Brain microvascular endothelial cell (primary cell): ENCODE results near the gene WDR86.

Experiments used
- DNase-seq: peaks from one replicate; pipeline ENCODE4 v3.0.0-alpha.2; 2020
- H3K27ac ChIP-seq: fragments of 250-450 bp; sonication (Bioruptor Pico); 2 replicates; pipeline ENCODE4 v1.5.1; 2020; ENCODE audit warnings: mild to moderate bottlenecking, moderate library complexity
- H3K27me3 ChIP-seq: fragments of 250-450 bp; sonication (Bioruptor Pico); replicated peaks from 2 replicates; pipeline ENCODE4 v1.5.1; 2020; ENCODE audit warnings: mild to moderate bottlenecking
- H3K36me3 ChIP-seq: fragments of 250-450 bp; sonication (Bioruptor Pico); replicated peaks from 2 replicates; pipeline ENCODE4 v1.5.1; 2020; ENCODE audit warnings: mild to moderate bottlenecking
- H3K4me3 ChIP-seq: 2 replicates; pipeline ENCODE4 v1.5.1; 2011; ENCODE audit warnings: low read depth, mild to moderate bottlenecking, control low read depth, low read length, moderate library complexity
- in situ Hi-C: cut with HindIII; loops from 2 replicates; pipeline ENCODE4 v1.10.0; 2017; ENCODE audit warnings: low sequenced_read_pairs, low pct_ligation_motif_present
- TF ChIP-seq, protein P1 (sequence below): IDR thresholded peaks from 2 replicates; pipeline ENCODE4 v1.5.1; 2011; ENCODE audit warnings: low read depth, mild to moderate bottlenecking, moderate library complexity, low read length, control low read depth, inconsistent platforms; ENCODE audit errors: missing control alignments

Gene WDR86

DNA sequence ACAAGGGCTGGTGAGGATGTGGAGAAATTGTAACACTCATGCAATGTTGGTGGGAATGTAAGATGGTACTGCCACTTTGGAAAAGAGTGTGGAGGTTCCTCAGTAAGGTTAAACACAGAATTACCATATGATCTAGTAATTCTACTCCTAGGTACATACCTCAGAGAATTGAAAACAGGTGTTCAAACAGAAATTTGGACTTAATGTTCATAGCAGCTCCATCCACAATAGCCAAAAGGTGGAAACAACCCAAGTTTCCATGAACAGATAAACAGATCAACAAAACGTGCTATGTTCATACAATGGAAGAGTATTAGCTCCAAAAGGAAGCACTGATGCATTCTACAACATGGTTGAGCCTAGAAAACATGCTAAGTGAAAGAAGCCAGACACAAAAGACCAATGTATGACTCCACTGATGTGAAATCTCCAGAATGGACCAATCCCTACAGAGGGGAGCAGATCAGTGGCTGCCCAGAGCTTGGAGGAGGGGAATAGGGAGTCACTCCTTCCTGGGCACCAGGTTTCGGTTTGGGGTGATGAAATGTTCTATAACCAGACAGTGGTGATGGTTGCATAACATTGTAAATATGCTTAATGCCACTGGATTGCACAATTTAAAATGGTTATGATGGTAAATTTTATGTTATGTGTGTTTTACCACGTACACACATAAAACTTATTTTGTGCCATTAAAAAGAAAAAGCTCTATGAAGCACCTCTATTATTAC is 5.7 kb upstream of the WDR86 start:
- Histone ChIP-seq H3K27me3 (peaks cover 31% of the 10 kb centered on the region), H3K36me3 (no peaks in the 10 kb centered on the region), H3K27ac (no peak overlapping the region), H3K4me3 (no peak overlapping the region)
- in situ Hi-C loops, result no loop called here
- no peak for DNase-seq
- TF ChIP-seq, protein P1, sequence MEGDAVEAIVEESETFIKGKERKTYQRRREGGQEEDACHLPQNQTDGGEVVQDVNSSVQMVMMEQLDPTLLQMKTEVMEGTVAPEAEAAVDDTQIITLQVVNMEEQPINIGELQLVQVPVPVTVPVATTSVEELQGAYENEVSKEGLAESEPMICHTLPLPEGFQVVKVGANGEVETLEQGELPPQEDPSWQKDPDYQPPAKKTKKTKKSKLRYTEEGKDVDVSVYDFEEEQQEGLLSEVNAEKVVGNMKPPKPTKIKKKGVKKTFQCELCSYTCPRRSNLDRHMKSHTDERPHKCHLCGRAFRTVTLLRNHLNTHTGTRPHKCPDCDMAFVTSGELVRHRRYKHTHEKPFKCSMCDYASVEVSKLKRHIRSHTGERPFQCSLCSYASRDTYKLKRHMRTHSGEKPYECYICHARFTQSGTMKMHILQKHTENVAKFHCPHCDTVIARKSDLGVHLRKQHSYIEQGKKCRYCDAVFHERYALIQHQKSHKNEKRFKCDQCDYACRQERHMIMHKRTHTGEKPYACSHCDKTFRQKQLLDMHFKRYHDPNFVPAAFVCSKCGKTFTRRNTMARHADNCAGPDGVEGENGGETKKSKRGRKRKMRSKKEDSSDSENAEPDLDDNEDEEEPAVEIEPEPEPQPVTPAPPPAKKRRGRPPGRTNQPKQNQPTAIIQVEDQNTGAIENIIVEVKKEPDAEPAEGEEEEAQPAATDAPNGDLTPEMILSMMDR, result no peak

DNA sequence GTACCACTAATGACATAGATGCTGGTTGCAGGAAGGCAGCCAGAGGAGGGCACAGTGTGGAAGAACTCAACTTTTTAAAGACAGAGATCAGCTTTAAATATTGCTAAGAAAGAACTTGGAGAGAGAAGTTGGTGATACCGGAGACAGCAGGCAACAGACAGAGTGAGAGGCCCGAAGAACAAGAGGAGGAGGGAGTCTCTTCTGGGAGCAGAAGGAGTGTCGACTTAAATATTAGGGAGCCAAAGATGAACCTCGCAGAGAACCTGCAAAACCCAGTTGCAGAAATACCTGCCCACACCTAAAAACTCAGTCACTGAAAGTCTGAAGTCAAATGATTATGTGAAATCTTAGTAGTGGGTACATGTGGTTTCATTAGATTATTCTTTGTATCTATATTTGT is 3.4 kb upstream of the WDR86 start:
- H3K27me3 ChIP-seq, result peaks cover 52% of the 10 kb centered on the region
- in situ Hi-C loops, result no loop called here
- no peak for DNase-seq

DNA sequence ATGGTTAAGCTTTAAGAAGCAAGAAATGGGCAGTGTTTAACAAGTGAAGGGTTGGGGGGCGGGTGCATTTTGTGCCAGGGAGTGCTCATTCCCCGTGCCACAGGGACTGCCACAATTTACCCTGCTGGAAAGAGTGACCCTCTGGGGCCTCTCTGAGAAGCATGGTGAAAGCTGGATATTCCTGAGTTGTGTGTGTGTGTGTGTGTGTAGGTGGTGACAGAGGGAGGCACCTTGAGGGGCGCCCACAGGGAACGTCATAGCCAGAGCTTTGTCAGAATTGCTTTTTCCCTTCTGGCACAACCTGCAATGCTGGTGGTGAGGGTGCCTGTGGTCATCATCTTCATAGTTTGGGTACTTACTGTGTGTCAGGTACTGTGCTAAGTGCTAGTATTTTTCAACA is 2.5 kb upstream of the WDR86 start:
- TF ChIP-seq, protein P1, result no peak
- peaks cover 52% of the 10 kb centered on the region for H3K27me3 ChIP-seq

More for the DNA sequence above, 3.4 kb upstream of the WDR86 start:
- Histone ChIP-seq H3K4me3 (no peak overlapping the region), H3K27ac (no peak overlapping the region), H3K36me3 (no peaks in the 10 kb centered on the region)
- TF ChIP-seq, protein P1, result no peak

DNA sequence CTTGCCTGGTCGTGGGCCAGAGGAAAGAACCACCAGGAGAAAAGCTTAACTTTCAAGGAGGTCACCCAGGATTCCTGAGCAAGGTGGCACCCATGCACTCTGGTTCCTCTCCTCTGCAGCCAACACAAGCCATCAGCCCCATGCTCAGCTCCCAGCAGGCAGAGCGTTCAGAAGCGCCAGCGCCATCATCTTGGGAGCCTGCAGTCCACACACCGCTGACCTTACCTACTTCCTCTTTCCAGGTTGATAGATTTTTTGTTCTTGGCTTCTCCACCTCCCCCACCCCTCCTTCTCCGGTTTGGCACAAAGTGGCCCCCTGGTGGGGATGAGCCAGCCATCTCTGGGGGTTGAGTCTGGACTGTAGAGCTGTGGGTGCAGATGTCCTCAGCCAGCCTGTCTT is 1.7 kb upstream of the WDR86 start:
- Histone ChIP-seq H3K4me3 (no peak overlapping the region), H3K36me3 (no peaks in the 10 kb centered on the region), H3K27ac (no peak overlapping the region), H3K27me3 (peaks cover 52% of the 10 kb centered on the region)
- in situ Hi-C loops, result no loop called here
- TF ChIP-seq, protein P1, result peak; percentile 27
- no peak for DNase-seq

More for the DNA sequence above, 2.5 kb upstream of the WDR86 start:
- no peak overlapping the region for H3K27ac ChIP-seq
- H3K4me3 ChIP-seq, result no peak overlapping the region
- H3K36me3 ChIP-seq, result no peaks in the 10 kb centered on the region
- in situ Hi-C loops, result no loop called here
- no peak for DNase-seq

DNA sequence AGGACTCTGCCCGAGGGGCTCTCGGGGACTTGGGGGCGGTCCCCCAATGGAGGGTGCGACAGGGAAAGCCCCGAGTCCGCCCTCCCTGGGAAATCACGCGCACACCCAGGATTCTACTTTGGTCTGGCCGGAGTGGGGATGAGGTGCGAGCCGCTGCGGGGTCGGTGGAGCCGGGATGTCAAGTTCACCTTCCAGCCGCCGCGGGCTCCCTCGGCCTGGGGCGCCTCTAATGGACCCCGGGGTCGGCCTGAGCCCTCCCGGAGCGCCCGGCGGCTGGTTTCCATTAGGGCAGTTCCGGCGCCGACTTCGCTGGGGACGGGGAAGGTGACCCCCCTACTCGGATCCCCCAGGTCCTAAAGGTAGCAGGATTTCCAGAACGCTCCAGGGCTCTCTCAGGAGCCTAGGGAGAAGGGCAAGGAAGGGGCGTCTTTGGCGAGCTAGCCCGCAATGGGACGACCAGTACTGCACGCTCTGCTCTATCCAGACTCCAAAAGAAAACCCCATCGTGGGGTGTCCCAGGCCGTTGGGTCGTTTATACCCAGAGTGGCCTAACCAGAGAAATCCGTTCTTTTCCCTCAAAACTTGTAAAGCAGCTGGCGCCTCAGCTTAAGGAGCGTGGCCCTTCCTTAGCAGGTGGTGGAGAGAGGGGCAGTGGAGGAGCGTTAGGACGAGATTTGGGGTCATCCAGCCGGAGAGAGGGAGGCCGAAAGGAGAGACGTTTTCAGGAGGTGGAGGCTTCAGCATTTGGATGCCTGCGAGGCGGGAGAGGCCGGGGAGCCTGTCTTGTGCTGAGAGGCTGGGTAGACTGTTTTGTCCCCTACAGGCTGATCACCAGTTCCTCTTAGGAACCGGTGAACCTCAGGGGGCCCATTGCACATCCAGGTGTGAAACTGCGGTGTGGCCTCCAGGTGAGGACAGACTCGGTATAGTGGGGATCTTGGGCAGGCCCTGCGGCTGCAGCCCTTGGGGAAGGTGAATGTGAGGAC is 860 bp upstream of the WDR86 start:
- peak overlapping the region; percentile 44 for H3K4me3 ChIP-seq
- H3K27me3 ChIP-seq, result peaks cover 51% of the 10 kb centered on the region
- TF ChIP-seq, protein P1, result no peak
- no peak for DNase-seq
- no peak overlapping the region for H3K27ac ChIP-seq
- no peaks in the 10 kb centered on the region for H3K36me3 ChIP-seq
- in situ Hi-C loops, result no loop called here
